Fibroblast of gingiva (primary cell): ENCODE results near the gene C14orf93.

Experiments used
- DNase-seq: peaks from one replicate; pipeline ENCODE4 v3.0.0-alpha.2; 2011; ENCODE audit warnings: low read depth

C14orf93 gene

DNA sequence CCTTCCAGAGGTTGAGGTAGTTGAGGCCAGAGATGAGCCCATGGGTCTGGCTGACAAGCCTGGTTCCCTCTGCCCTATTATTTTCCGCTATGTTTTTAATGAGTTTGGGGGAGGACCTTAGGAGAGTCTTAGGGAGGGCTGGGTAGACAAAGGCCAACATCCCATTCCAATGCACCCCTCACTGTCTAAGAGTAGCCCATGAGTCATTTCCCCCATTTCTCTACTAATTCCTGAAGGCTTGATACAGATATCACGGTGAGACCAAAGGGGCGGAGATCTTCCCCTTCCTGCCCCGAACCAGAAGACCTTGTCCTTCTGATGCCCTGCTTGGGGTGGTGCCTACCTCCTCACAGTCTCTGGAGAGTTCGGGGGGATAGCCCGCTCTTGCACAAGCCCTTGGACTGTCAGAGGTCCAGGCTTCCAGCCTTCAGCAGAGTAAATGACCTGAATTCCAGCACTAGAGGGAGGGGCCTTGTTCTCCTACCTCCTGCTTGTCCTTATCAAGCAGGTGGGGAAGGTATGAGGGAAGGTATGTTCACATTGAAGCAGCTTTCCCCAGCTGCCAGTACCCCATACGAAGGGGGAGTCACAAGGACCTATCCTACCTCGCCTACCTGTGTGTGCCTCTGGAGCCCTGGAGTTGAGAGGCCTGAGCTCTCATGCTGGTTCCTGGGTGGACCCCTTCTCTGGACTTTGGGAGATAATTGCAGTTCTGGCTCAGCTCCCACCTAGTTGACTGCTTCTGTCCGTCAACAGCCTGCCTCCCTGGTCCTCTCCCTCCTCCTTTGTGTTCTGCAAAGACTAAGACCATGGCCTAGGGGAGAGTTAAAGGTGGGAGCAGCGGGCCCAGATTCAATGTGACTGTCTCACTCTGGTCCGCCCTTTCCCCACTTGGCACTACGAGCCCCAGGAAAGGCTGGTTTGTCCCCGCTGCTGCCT lies 35.7 kb upstream of the C14orf93 start:
- DNase-seq = no peak

DNA sequence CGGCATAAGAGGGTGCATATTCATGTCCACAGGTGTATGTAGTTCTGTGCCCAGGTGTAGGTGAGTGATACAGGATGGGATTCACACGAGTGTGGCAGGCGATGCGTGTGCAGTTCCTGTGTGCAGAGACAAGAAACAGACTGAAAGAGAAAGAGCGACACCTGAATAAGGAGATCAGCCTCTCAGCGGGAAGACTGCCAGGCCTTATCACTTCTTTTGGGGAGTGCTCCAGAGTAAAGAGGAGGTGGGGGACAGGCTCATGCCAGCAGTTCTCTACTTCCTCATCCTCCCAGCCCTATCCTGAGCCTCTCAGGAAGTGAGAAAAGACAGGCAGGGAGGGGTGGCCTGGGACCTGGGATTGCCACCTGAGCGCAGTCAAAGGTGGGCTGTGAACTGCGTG lies 34.9 kb upstream of the C14orf93 start:
- DNase-seq = no peak

- DNase-seq = no peak
Observed at GRCh38 chr14:23043754-23044153, 33.8 kb upstream of the C14orf93 start.

GRCh38 chr14:23043145-23043544 lies 33.2 kb upstream of the C14orf93 start:
- no peak for DNase-seq

DNA sequence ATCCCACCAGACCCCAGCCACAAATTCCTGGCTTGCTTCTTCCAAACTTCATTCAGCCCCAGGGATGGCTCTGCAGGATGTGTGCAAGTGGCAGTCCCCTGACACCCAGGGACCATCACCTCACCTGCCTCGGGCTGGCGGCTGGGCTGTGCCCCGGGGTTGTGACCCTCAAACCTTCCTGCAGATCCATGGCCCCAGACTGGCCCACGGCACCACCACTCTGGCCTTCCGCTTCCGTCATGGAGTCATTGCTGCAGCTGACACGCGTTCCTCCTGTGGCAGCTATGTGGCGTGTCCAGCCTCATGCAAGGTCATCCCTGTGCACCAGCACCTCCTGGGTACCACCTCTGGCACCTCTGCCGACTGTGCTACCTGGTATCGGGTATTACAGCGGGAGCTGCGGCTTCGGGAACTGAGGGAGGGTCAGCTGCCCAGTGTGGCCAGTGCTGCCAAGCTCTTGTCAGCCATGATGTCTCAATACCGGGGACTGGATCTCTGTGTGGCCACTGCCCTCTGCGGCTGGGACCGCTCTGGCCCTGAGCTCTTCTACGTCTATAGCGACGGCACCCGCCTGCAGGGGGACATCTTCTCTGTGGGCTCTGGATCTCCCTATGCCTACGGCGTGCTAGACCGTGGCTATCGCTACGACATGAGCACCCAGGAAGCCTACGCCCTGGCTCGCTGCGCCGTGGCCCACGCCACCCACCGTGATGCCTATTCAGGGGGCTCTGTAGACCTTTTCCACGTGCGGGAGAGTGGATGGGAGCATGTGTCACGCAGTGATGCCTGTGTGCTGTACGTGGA lies 32.4 kb upstream of the C14orf93 start, which contains the start of gene PSMB11:
Gene PSMB11 (plus strand): TSS at position 51 of the 804 bp plus-strand sequence. CDS start 14 bp downstream, at position 65.
- DNase-seq = no peak

- no peak for DNase-seq
Observed at GRCh38 chr14:23041729-23042128, 31.8 kb upstream of the C14orf93 start.

GRCh38 chr14:23040100-23040499 lies 30.2 kb upstream of the C14orf93 start:
- DNase-seq = no peak

GRCh38 chr14:23035303-23036144 lies 25.6 kb upstream of the C14orf93 start:
- DNase-seq = no peak

DNA sequence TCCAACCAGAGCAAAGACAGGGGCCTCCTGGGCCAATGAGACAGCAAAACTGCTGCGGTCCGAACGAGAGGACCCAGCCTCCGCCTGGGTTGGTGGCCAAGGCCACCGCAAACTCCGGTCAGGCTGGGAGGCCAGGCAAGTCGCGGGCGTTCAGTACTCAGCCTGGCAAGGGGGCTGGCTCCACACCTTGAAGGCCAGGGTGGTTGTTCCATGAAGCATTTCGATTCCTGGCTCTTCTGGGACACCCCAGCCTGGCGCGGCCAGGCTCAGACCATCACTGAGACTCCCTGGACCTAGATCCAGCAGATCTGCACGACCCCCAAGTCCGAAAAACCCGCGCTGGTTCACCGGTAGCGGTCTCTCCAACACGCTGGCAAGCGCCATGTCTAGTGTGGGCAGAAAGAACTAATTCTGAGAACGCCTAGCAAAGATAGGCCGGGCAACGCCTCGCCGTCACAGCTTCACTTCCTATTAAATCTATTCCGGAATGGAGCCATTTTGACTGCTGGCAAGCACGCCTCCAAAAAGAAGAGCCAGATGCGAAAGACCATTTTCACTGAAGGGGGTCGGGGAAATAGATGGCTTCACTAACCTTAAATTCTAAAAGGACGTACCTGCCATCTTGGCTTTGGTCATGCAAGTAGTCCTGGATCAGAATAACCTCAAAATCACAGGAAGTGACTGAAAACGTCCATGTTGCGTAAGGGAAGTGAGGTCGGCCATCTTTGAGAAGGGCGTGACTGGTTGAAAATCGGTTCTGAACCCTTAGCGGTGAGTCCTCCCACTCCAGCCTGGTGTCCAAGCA lies 24.8 kb upstream of the C14orf93 start, which contains the start of gene PSMB5:
Gene PSMB5 (minus strand): TSS at position 403 of the 805 bp plus-strand sequence. CDS start 19 bp downstream, at position 384.
- peak; percentile 93 for DNase-seq

DNA sequence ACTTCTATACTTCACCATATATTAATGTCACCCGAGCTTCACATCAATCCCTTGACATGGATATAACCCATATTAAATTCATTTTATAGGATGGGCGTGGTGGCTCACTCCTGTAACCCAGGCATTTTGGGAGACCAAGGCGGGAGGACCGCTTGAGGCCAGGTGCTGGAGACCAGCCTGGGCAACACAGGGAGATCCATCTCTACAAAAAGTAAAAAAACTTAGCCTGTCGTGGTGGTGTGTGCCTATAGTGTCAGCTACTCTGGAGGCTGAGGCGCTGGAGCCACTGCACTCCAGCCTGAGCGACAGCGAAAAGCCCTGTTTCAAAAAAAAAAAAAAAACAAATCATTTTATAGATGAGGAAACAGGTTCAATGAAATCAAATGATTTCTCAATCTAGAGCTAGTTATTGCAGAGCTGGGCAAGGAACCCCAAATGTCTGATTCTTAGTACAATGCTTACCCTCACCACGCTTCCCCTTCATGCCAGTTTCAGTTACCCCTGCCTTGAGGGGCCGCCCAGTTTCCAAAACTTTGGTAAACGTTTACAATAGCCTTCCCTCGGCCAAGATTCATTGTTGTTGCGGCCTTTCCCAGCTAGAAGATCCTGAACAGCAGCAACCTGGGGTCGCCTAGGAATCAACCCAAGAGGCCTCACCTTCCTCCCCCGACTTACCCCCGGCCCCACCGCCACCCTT lies 24.0 kb upstream of the C14orf93 start:
- DNase-seq = no peak

GRCh38 chr14:23033251-23033727 lies 23.3 kb upstream of the C14orf93 start:
- DNase-seq = no peak

- DNase-seq = no peak
Observed at GRCh38 chr14:23030936-23031335, 21.0 kb upstream of the C14orf93 start.

- DNase-seq = no peak
Observed at GRCh38 chr14:23028799-23029198, 18.9 kb upstream of the C14orf93 start.

GRCh38 chr14:23025151-23025814 lies 15.3 kb upstream of the C14orf93 start:
- DNase-seq = no peak

- DNase-seq = no peak
Observed at GRCh38 chr14:23024612-23025075, 14.7 kb upstream of the C14orf93 start.

DNA sequence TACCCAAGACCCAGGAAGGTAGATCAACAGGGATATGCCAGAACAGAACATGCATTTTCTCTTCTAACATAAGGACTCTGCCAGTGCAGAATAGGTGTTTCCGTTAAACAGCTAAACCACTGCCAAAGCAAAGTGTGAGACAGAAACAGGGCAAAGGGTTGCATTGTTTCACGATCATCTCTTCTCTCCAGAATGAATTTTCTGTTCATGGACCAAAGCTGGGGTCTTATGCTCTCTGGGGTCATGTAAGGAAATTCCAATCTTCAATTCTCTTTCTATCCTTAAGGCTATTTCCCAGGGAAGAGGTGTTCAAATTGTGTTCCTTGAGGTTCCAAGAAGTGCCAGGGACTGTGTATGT lies 13.8 kb upstream of the C14orf93 start:
- no peak for DNase-seq

DNA sequence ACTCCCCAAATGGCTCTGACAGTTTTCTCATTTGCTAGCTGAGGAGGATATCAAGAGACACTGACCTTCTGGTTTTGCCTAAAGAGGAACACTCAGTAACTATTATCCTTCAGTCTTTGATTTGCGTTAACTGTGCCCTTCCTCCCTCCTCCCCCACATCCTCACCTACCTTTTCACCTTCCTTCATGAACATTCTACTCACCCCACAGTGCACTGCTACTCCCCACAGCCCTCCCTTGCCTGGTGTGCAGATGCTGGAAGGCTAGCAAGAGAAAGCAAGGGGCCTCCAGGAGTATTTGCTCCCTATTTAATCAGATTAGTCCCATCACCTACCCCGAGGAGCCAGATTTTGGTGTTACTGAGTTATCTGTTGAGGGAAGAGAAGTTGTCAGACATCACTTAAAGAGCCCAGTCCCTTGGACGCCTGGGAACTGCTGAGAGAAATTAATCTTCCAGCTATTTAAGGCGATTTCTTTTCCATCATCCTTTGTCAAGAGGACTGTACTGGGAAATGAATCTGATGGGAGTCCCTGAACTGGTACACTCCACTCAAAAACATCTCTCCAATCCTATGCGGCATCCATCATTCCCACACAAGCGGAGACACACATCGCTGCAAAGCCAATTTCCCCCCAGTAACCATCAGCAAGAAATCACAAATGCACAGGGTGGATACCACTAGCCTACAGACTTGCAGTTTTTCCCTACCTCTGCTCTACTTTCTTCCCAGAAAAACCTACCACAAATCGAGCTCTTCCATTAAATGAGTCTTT lies 13.3 kb upstream of the C14orf93 start:
- DNase-seq = no peak

DNA sequence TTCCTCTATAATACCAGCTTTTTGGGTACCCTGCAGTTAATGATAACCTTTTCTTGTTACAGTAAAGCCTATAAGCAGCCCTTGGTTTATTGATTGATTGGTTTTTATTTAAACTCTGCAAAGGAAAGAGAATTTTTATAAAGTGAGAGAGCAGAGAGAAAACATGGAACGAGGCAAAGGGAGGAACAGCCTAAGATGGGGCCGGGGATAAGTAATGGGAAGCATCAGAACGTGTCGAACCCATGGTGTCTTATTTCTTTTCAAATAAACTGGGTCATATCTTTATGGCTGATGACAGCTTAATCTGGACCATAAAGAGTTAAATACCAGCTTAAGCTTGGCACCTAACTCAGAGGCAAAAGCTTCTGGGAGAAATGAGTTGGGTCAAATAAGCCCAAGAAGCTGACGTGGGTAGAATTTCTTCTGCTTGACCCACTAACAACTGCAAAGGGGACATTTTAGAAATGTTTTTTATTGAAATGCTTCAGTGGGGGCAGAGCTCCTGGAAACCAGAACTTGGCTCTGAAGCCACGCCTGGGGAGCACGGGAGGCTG lies 12.0 kb upstream of the C14orf93 start:
- no peak for DNase-seq
